Choroid plexus epithelial cell (primary cell): Measurements from ENCODE around the gene CD109.
A peak's percentile ranks its signal among the peaks of the same experiment; 100 is the strongest.

Experiments
- DNase-seq: peaks from one replicate; pipeline ENCODE4 v3.0.0-alpha.2; 2010; ENCODE audit warnings: low read depth
- H3K4me3 ChIP-seq: 2 replicates; pipeline ENCODE4 v1.5.1; 2011; ENCODE audit warnings: low read depth, mild to moderate bottlenecking, control low read depth, low read length, moderate library complexity
- CTCF ChIP-seq: conservative IDR thresholded peaks from 2 replicates; pipeline ENCODE4 v1.5.1; 2011; ENCODE audit warnings: low read depth, mild to moderate bottlenecking, control low read depth, inconsistent platforms, low read length, moderate library complexity

The CD109 gene

GRCh38 chr6:73732845-73733675 lies 37.1 kb downstream of the CD109 start:
- peak; percentile 95 for TF ChIP-seq CTCF
- no peak overlapping the region for H3K4me3 ChIP-seq
- peak; percentile 90 for DNase-seq

- TF ChIP-seq CTCF, result no peak
- no peak overlapping the region for H3K4me3 ChIP-seq
- no peak for DNase-seq
These were observed 37.8 kb downstream of the CD109 start for GRCh38 chr6:73733791-73734190.

- DNase-seq, result peak; percentile 20
- TF ChIP-seq CTCF, result no peak
These were observed 38.9 kb downstream of the CD109 start for GRCh38 chr6:73734832-73735453.

GRCh38 chr6:73738367-73739028 lies 42.5 kb downstream of the CD109 start:
- no peak for TF ChIP-seq CTCF
- no peak overlapping the region for H3K4me3 ChIP-seq
- DNase-seq, result no peak

More at GRCh38 chr6:73734832-73735453, 38.9 kb downstream of the CD109 start:
- H3K4me3 ChIP-seq, result no peak overlapping the region

- DNase-seq, result peak; percentile 89
- peak; percentile 70 for TF ChIP-seq CTCF
- no peak overlapping the region for H3K4me3 ChIP-seq
These were observed 43.1 kb downstream of the CD109 start for GRCh38 chr6:73739096-73739495.

GRCh38 chr6:73742433-73742832 lies 46.4 kb downstream of the CD109 start:
- no peak overlapping the region for H3K4me3 ChIP-seq
- DNase-seq, result no peak
- TF ChIP-seq CTCF, result no peak
